Suprapubic skin (tissue), 4 donors: ENCODE data around the gene PLA1A. TPM values are rescaled to one million over a fixed set of nuclear protein-coding genes. Genes with fewer than 3 reads are reported as not detected.

Experiments used
- DNase-seq, 2 donors: peaks; one replicate each; pipeline ENCODE4 v3.0.0-alpha.2; 2019; ENCODE audit warnings: low spot score in 2 of 2
- H3K27ac ChIP-seq: fragments of 200-600 bp; sonication (generic); one replicate; pipeline ENCODE4 v1.5.1; 2019
- H3K27me3 ChIP-seq: fragments of 200-600 bp; sonication (generic); one replicate; pipeline ENCODE4 v1.5.1; 2019
- H3K36me3 ChIP-seq: fragments of 200-600 bp; sonication (generic); one replicate; pipeline ENCODE4 v1.5.1; 2019
- H3K4me1 ChIP-seq: fragments of 200-600 bp; sonication (generic); one replicate; pipeline ENCODE4 v1.5.1; 2019
- H3K4me3 ChIP-seq: fragments of 200-600 bp; sonication (generic); one replicate; pipeline ENCODE4 v1.5.1; 2019; ENCODE audit warnings: mild to moderate bottlenecking
- H3K9me3 ChIP-seq: fragments of 200-600 bp; sonication (generic); one replicate; pipeline ENCODE4 v1.5.1; 2019
- EP300 ChIP-seq: sonication (generic); formaldehyde crosslinking; IDR thresholded peaks from one replicate; pipeline ENCODE4 v1.6.1; 2017; ENCODE audit warnings: antibody characterized with exemption
- POLR2A ChIP-seq, 2 donors: fragments of 450-650 bp; IDR thresholded peaks; one replicate each; pipeline ENCODE4 v1.6.1; 2017; ENCODE audit warnings: antibody characterized with exemption in 2 of 2, mild to moderate bottlenecking in 2 of 2, moderate library complexity in 2 of 2
- POLR2AphosphoS5 ChIP-seq, 3 donors: sonication (generic); formaldehyde crosslinking; IDR thresholded peaks; one replicate each; pipeline ENCODE4 v1.6.1; 2017; ENCODE audit warnings: antibody characterized with exemption in 3 of 3
- WGBS: methylation state at CpG from one replicate; pipeline ENCODE4 v1.1.5; 2018; 5-methylcytosine and 5-hydroxymethylcytosine counted together
- total RNA-seq, 4 donors: library from RNA; depleted of rRNA; stranded (reverse); fragments of >200 nt; gene quantifications; one replicate each; pipeline ENCODE4 v1.1.0, GENCODE V29; 2016
- TF ChIP-seq, protein P1 (sequence below), 2 donors: fragments of 200-600 bp in 1 of 2; fragments of 450-650 bp in 1 of 2; sonication (generic) in 1 of 2; IDR thresholded peaks; one replicate each; pipeline ENCODE4 v1.5.1; 2016 to 2019; ENCODE audit warnings: antibody characterized with exemption in 2 of 2, mild to moderate bottlenecking in 1 of 2, moderate library complexity in 1 of 2

PLA1A gene
- total RNA-seq, 4 donors from 2014 or later, result 0.39 to 1.8 (median 1.4) TPM; not detected in 1

DNA sequence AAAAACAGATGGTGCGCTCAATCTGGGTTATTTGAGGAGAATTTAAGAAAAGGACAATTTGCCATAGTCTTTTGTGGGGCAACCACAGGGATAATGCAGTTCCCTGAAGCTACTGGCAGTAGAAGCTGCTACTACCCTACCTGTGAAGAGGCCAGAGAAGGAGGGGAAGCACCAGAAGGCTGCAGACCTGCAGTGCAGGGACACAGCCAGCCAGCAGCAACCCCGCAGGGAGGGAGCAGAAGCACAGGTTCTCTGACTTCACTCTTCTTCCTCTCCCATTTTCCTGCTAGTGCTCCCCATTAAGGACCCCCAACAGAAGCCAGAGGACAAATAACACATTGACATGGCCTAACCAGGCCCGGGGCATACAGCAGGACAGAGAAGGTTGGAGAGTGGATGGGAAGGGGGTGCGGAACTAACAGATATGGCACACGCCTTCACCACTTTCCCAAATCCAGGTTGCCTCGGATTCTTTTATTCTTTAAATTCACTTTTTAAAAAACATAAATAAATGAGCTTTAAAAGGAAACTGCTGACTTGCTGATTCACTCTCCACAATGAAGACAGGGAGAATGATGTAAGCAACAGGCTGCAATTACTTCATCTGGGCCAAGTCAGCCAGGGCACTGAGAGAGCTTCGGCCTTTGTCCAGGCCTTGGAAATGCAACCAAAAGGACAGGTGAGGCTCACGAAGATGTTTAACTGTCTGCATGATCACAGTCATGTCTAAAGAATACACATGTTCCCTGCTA lies 32.6 kb downstream of the PLA1A start:
- H3K4me3 ChIP-seq, result no peak overlapping the region
- DNase-seq, result no peak
- no peaks in the 10 kb centered on the region for H3K36me3 ChIP-seq
- H3K9me3 ChIP-seq, result no peaks in the 10 kb centered on the region
- no peaks in the 10 kb centered on the region for H3K27me3 ChIP-seq
- no peak overlapping the region for H3K27ac ChIP-seq
- H3K4me1 ChIP-seq, result peaks cover 24% of the 10 kb centered on the region
- TF ChIP-seq, protein P1, sequence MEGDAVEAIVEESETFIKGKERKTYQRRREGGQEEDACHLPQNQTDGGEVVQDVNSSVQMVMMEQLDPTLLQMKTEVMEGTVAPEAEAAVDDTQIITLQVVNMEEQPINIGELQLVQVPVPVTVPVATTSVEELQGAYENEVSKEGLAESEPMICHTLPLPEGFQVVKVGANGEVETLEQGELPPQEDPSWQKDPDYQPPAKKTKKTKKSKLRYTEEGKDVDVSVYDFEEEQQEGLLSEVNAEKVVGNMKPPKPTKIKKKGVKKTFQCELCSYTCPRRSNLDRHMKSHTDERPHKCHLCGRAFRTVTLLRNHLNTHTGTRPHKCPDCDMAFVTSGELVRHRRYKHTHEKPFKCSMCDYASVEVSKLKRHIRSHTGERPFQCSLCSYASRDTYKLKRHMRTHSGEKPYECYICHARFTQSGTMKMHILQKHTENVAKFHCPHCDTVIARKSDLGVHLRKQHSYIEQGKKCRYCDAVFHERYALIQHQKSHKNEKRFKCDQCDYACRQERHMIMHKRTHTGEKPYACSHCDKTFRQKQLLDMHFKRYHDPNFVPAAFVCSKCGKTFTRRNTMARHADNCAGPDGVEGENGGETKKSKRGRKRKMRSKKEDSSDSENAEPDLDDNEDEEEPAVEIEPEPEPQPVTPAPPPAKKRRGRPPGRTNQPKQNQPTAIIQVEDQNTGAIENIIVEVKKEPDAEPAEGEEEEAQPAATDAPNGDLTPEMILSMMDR (IDR thresholded peaks at IDR 0.05), result no peak
- TF ChIP-seq POLR2AphosphoS5 (IDR thresholded peaks at IDR 0.05) (no peak), POLR2A (IDR thresholded peaks at IDR 0.05) (no peak), EP300 (no peak)
- 79% methylated on average over 8 of the region's 8 CpGs for WGBS

DNA sequence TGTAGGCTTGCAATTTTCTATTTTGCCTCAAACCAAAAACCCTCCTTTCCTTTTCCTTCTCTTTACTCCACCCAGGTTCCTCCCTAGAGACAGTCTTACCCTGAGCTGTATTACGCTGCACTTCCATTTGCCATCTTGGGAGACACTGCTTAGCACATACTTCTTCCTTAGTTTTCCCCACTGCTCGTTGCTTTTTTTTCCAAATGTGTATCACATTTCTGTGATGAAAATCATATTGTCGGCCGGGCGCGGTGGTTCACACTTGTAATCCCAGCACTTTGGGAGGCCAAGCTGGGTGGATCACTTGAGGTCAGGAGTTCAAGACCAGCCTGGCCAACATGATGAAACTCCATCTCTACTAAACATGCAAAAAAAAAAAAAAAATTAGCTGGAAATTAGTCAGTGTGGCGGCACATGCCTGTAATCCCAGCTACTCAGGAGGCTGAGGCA lies 33.2 kb downstream of the PLA1A start:
- H3K4me1 ChIP-seq, result peaks cover 24% of the 10 kb centered on the region
- 77% methylated on average over 7 of the region's 7 CpGs for WGBS
- H3K27me3 ChIP-seq, result no peaks in the 10 kb centered on the region
- H3K27ac ChIP-seq, result no peak overlapping the region
- DNase-seq, result no peak
- H3K9me3 ChIP-seq, result no peaks in the 10 kb centered on the region
- TF ChIP-seq POLR2A (IDR thresholded peaks at IDR 0.05) (no peak), POLR2AphosphoS5 (IDR thresholded peaks at IDR 0.05) (no peak), EP300 (no peak)
- TF ChIP-seq, protein P1 (IDR thresholded peaks at IDR 0.05), result no peak
- H3K36me3 ChIP-seq, result no peaks in the 10 kb centered on the region
- no peak overlapping the region for H3K4me3 ChIP-seq

DNA sequence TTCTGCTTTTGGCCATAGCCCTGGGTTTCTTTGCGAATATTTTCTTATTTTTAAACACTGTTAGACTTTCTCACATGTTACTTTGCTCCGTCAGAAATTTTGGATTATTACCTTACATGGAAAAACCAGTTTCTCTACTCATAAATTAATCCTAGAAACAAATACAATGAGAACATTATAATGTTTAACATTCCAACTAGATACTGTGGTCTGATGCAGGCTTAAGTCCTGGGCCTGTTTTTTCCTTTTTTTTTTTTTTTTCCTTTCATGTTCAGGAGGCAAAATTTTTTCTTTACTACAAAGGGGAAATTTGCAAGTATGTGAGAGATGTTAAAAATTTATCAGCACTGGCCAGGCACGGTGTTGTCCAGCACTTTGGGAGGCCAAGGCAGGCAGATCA lies 33.8 kb downstream of the PLA1A start:
- Histone ChIP-seq H3K36me3 (no peaks in the 10 kb centered on the region), H3K4me1 (peaks cover 28% of the 10 kb centered on the region), H3K27me3 (no peaks in the 10 kb centered on the region), H3K9me3 (no peaks in the 10 kb centered on the region), H3K27ac (no peak overlapping the region), H3K4me3 (no peak overlapping the region)
- TF ChIP-seq EP300 (no peak), POLR2A (IDR thresholded peaks at IDR 0.05) (no peak), POLR2AphosphoS5 (IDR thresholded peaks at IDR 0.05) (no peak)
- no peak for DNase-seq
- 38% methylated on average over 3 of the region's 3 CpGs for WGBS

GRCh38 chr3:119632216-119632615 lies 34.5 kb downstream of the PLA1A start:
- Histone ChIP-seq H3K9me3 (no peaks in the 10 kb centered on the region), H3K4me3 (no peak overlapping the region), H3K27me3 (no peaks in the 10 kb centered on the region), H3K36me3 (no peaks in the 10 kb centered on the region), H3K4me1 (peaks cover 29% of the 10 kb centered on the region), H3K27ac (no peak overlapping the region)
- 84% methylated on average over 4 of the region's 4 CpGs for WGBS
- TF ChIP-seq EP300 (no peak), POLR2A (IDR thresholded peaks at IDR 0.05) (no peak), POLR2AphosphoS5 (IDR thresholded peaks at IDR 0.05) (no peak)
- TF ChIP-seq, protein P1 (IDR thresholded peaks at IDR 0.05), result no peak
- no peak for DNase-seq

DNA sequence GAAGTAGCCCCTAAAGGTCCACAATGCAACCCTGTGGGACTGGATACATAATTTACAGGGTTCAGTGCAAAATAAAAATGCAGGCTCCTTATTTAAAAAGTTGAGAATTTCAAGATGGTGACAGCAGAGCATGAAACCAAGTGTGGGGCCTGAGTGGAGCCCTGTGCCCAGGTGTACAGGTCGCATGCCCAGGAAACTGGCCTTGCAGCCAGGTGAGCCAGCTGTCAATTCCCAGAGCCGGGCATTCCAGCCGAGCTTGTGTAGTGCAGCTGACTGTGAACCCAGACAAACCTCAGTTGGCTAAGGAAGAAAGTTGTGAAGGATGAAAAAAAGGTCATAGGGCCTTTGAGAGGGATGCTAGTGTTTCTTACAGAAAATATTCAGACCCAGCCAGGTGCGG lies 35.1 kb downstream of the PLA1A start:
- peaks cover 31% of the 10 kb centered on the region for H3K4me1 ChIP-seq
- H3K27me3 ChIP-seq, result no peaks in the 10 kb centered on the region
- H3K36me3 ChIP-seq, result no peaks in the 10 kb centered on the region
- H3K9me3 ChIP-seq, result no peaks in the 10 kb centered on the region
- no peak for DNase-seq
- 75% methylated on average over 4 of the region's 4 CpGs for WGBS
- no peak overlapping the region for H3K27ac ChIP-seq
- H3K4me3 ChIP-seq, result no peak overlapping the region
- TF ChIP-seq EP300, result no peak
- TF ChIP-seq POLR2AphosphoS5 (IDR thresholded peaks at IDR 0.05), result no peak
- TF ChIP-seq, protein P1 (IDR thresholded peaks at IDR 0.05), result no peak
- TF ChIP-seq POLR2A (IDR thresholded peaks at IDR 0.05), result no peak
